HG02885 (cell line): ENCODE measurements around the gene ATRNL1.
"Not testable (repeated sequence)": the region's sequence is repeated elsewhere in the genome, so short reads cannot be mapped to it uniquely, and the experiment has no call there.

ENCODE experiments used
- ATAC-seq: cut with Tn5 transposase; IDR thresholded peaks from one replicate; pipeline ENCODE4 v1.9.1; 2021; ENCODE audit warnings: mild to moderate bottlenecking; ENCODE audit not compliant: unreplicated experiment, poor library complexity

Gene ATRNL1

GRCh38 chr10:115092258-115092554 lies 959 bp upstream of the ATRNL1 start:
- ATAC-seq: peak; percentile 9

DNA sequence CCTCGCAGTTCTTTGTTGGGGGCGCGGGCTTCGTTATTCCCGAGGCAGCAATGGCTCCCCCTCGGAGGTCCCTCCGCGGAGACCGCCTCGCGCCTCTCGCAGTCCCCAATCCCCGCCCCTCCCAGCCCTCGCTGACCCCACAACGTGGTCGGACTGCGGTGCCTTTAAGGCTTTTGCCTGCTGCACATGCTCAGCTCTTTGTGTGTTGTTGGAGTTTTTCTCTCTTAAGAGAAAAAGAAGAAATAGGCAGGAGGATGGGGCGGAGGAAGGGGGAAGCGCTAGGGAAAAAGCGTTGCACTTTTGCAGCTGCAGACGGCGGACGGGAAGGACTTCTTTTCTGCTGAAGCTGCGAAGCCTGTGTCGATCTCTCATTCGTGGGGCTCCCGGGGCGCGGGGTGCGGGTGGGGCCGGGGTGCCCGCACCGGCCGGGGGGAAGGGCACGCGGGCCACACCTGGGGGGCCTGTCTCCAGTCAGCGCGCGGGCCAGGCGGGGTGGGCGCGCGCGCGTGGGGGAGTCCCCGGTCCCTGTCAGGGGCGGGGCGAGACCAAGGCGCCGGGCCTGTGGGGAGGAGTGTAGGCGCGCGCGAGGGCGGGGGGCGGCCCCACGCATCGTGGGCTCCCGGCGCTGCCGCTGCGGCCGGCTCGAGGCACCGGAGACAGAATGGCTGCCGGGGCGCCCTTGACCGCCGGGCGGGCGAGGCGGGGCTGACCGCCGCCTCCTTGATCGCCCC lies 445 bp upstream of the ATRNL1 start:
- ATAC-seq: peak; percentile 77

DNA sequence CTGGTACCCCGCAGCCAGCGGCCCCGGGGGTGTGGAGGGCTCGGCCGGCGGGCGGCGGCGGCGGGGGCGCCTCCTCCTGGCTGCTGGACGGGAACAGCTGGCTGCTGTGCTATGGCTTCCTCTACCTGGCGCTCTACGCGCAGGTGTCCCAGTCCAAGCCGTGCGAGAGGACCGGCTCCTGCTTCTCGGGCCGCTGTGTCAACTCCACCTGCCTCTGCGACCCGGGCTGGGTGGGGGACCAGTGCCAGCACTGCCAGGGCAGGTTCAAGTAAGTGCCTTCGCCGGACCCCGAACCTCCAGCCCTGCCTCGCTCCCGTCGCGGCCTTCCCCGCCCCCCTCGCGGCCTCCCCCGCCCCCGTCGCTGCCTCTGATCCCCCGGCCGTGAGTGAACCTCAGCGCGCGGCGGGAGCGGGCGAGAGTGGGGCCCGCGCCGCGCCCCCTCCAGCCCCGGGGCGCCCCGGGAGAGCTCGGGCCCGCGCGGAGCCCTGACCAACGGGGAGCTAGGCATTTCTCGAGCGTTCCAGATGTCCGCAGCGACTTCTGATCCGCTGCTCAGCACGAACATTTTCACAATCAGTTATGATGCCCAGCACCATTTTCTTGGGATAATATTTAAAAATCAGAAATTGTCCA lies 727 bp downstream of the ATRNL1 start:
- ATAC-seq: peak; percentile 59

DNA sequence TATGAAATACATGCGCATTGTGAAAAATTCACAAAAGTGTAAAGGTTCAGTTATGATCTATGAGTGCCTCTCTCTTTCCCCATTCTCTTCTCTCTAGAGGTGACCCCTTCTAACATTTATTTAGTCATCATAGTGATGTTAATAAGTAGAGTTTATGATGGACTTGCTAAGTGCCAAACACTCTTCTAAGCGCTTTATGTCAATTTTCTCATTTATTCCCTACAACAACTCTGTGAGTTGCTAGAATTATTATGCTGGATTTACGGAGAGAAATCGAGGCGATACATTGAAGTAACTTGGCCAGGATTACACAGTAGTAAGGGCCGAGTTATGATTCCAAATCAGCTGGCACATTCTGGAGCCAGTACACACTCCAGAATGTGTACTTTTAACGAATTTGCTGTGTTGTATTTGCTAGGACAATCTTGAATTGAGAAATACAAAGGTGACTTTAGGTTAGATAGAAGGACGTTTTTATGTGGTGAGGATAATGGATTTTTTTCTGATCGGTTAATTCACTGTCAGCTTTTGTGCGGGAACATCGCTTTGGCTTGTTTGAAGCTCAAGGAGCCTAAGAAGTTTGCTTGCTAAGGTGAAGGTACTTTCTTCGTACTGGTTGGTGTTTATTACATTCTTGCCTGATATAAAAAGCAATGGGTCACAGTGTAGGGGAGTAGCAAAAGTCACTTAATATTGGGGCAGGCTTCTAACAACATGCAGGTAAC lies 1.4 kb downstream of the ATRNL1 start:
- ATAC-seq: no peak

DNA sequence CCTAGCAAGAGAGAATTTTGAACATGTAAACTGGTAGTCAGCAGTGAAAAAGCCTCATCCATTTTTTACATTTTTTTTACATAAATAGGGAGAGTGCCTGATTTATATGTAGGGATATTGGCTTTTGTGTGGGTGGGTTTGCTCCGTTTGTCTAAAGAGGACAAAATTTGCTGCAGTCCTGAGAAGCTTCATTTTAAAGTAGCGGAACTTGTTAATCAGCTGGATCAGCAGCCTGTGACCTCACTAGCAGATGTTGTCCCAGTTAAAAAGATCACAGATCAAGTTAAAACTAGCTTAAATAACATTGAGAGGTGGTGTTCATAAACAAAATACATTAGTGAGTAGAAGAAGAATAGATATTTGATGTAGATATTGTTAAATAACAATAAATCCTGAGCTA lies 2.6 kb downstream of the ATRNL1 start:
- ATAC-seq: no peak

- no peak for ATAC-seq
Observed at GRCh38 chr10:115103700-115104099, 10.5 kb downstream of the ATRNL1 start.

- not testable (repeated sequence) for ATAC-seq
Observed at GRCh38 chr10:115105411-115105810, 12.2 kb downstream of the ATRNL1 start.

DNA sequence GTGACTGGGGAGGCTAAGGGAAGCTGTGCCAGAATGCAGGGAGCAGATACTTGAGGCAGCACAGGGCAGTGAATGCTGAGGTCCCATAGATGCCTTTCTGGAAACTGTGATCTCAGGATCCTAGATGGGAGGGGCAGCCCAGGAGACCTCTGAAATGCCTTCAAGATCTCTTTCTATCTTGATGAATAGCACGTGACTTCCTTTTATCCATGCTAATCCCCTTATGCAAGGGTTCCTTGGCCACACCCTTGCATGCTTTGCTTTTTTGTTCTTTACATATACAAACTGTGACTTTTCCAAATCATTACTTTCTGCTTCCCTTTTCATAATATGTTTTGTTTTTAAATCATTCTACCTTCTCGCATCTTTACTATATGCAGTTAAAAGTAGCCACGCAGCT lies 14.7 kb downstream of the ATRNL1 start:
- ATAC-seq: no peak

DNA sequence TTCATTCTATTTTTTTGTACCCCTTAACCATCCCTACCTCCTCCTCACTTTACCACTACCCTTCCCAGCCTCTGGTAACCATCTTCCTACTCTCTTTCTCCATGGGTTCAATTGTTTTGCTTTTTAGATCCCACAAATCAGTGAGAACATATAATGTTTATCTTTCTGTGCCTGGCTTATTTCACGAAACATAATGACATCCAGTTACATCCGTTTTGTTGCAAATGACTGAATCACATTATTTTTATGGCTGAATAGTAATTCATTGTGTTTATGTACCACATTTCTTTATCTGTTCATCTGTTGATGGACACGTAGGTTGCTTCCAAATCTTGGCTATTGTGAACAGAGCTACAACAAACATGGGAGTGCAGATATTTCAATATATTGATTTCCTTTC lies 24.1 kb downstream of the ATRNL1 start:
- ATAC-seq: no peak

- ATAC-seq: peak; percentile 93
Observed at GRCh38 chr10:115118346-115118745, 25.2 kb downstream of the ATRNL1 start.

GRCh38 chr10:115125505-115125904 lies 32.3 kb downstream of the ATRNL1 start:
- ATAC-seq: peak; percentile 46

GRCh38 chr10:115129752-115130151 lies 36.6 kb downstream of the ATRNL1 start:
- ATAC-seq: peak; percentile 53

DNA sequence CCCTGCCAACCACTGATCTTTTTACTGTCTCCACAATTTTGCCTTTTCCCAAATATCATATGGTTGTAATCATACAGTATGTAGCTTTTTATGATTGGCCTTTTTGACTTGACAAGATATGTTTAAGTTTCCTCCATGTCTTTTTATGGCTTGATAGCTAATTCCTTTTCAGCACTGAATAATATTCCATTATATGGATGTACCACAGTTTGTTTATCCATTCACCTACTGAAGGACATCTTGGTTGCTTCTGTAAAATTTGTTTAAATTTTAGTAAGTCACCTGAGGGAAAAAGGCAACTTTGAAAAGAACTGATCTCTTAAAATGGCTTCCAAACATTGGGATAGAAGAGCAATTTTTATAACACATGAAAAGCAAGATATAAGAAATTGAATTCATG lies 43.5 kb downstream of the ATRNL1 start:
- ATAC-seq: no peak

DNA sequence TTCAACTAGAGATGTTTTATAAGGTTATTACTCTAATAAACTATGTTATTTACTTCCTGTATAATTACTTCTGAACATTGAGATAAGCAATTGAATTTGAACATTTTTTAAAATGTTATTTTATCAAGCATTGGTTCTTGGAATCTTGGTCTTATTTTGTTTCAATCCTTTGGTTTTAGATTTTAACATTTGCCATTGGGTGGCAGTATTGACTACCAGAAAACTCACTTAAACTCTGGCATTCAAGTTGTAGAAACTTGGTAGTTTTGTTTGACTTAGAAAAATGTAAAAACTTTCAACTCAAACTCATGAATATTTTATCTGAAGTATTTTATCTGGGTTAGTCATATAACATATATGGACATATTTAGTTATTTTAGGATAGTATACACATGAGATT lies 48.1 kb downstream of the ATRNL1 start:
- no peak for ATAC-seq

- no peak for ATAC-seq
Observed at GRCh38 chr10:115157357-115157756, 64.2 kb downstream of the ATRNL1 start.

DNA sequence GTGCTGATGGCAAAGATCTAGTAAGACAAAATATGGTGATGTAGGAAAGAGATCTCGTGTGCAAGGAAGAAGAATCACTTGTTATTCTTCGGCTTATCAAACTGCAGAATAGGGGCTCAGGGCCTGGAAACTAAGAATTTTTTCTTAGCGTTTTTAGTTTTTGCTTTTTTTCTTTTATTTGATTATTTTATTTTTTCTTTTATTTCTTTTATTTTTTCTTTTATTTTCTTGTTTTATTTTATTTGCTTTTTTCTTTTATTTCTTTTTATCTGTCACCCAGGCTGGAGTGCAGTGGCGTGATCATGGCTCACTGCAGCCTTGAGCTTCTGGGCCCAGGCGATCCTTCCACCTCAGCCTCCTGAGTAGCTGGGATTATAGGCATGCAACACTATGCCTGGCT lies 70.0 kb downstream of the ATRNL1 start:
- no peak for ATAC-seq

- ATAC-seq: peak; percentile 57
Observed at GRCh38 chr10:115164220-115164619, 71.1 kb downstream of the ATRNL1 start.

- no peak for ATAC-seq
Observed at GRCh38 chr10:115167751-115168150, 74.6 kb downstream of the ATRNL1 start.

- peak; percentile 40 for ATAC-seq
Observed at GRCh38 chr10:115171392-115171960, 78.3 kb downstream of the ATRNL1 start.

- ATAC-seq: no peak
Observed at GRCh38 chr10:115173915-115174443, 80.8 kb downstream of the ATRNL1 start.

- not testable (repeated sequence) for ATAC-seq
Observed at GRCh38 chr10:115207276-115207675, 114.1 kb downstream of the ATRNL1 start.
